GM21367 (cell line): ENCODE data around the gene MME.
"Not testable (repeated sequence)": the region's sequence is repeated elsewhere in the genome, so short reads cannot be mapped to it uniquely, and the experiment has no call there.

Experiments
- ATAC-seq: cut with Tn5 transposase; IDR thresholded peaks from one replicate; pipeline ENCODE4 v1.9.1; 2021; ENCODE audit not compliant: unreplicated experiment

MME gene

GRCh38 chr3:155083313-155083905 lies 3.3 kb downstream of the MME start:
- no peak for ATAC-seq

- no peak for ATAC-seq
Measured at GRCh38 chr3:155084567-155084966, 4.4 kb downstream of the MME start.

DNA sequence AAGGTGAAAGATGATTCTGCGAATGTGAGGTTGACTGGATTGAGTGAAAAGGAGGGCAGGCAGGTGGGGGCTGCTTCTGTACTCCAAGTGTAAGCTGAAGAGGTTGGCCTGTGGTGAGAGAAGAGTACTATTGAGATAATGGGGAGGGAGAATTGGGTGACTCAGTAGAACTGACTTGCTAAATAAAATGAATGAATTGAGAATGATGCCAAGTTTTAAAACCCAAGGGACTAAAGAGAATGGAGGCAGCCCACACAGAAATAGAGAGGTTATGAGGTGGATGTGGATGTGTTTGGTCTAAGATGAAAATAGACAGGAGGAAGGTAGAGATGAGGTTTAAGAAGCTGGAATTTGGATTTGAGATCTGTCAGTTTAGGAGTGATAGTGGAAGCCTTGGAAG lies 5.9 kb downstream of the MME start:
- no peak for ATAC-seq

DNA sequence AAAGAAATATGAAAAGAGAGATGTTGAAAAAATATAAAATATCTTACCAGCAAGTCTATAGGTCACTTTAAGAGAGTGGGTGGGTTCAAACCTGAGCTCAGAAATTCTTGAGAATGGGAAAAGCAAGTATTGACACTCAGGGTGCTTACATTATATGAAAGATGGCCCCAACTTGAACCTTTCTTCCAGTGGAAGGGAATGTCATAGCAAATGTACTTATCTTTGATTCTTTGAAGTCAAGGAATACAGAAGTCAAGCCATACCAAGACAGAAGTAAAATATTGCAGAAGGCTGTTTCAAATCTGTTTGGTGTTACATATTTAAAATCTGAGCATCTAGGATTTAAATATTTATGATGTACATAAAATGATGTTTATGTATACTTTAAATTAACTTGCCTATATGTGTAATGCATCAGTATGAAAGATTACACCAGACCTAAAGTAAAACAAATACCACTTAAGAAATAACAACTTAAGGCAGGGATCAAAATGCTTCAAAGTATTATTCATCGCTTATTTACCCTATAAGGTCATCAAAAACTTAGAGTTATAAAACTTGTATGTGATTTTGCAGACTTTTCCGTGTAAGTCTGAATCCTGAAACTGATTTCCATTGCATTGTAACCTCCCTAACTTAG lies 8.7 kb downstream of the MME start:
- ATAC-seq: no peak

DNA sequence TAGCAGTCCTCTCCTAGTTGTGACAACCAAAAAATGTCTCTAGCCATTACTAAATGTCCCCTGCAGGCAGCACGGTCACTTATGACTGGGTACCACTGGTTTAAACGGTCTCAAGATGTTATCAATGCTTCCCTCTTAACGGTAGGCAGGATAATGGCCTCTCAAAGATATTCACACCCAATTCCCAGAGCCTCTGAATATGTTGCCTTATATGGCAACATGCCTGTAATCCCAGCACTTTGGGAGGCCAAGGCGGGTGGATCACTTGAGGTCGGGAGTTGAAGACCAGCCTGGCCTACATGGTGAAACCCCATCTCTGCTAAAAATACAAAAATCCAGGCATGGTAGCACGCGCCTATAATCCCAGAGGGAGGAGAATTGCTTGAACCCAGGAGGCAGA lies 9.4 kb downstream of the MME start:
- ATAC-seq: no peak

- no peak for ATAC-seq
Measured at GRCh38 chr3:155093261-155093660, 13.1 kb downstream of the MME start.

DNA sequence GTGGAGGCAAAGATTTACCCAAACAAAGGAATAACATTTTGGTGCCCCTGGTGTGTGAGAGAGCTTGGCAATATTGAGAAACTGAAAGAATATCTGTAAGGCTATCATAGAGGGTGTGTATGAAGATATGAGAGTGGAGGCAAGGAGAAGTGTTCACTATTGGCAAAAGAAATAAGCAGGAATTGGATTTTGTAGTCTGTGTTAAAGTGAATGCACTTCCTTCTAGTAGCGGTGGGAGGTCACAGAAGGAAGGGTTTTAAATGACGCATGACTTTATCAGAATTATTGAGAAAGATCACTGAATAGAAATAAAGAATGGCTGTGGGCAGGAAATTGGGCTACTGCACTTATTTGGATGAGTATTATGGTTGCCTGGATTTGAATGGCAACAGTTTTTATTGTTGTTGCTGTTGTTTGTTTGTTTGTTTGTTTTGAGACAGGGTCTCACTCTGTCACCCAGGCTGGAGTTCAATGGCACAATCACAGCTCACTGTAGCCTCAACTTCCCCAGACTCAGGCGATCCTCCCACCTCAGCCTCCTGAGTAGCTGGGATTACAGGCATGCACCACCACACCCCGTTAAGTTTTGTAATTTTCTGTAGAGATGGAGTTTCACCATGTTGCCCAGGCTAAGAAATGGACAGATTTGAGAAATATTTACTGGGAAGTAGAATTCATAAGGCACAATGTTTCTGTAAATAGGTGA lies 16.3 kb downstream of the MME start:
- no peak for ATAC-seq

GRCh38 chr3:155097009-155097349 lies 16.9 kb downstream of the MME start:
- ATAC-seq: no peak

DNA sequence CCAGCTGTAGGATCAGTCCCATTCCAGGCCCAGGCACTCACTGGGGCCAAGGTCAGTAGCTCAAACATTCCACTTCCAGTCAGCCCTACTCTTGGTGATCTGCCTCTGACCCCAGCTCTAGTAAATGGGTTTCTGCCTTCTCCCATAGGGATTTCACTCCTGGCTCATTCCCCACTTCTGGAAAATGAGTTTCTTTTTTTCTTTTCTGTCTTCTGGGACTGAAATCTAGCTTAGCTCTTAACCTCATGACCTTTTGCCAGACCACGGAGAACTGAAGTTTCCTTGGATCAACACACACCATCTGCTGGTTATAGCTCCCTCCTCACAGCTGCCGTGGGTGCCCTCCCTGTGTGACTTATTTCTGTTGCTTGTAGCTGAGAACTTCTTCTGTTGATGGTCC lies 21.3 kb downstream of the MME start:
- no peak for ATAC-seq

- ATAC-seq: no peak
Measured at GRCh38 chr3:155102329-155102728, 22.2 kb downstream of the MME start.

DNA sequence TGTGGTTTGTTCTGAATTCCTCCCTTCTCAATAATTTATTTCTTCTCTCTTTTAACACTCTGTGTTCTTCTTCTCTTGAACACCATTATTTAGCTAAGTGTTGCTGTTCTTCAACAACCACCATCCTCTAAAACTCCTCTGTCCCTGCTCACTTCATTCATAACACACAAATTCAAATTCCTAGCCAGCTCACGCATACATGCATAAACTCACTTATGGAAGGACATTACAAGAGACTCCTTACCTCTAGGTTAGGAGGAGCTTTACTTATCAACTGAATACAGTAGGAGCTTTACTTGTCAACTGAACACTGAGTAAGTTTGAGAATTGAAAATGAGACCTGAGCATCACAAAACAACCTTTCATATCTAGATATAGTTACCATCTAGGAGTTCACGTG lies 23.6 kb downstream of the MME start:
- no peak for ATAC-seq

- ATAC-seq: no peak
Measured at GRCh38 chr3:155106119-155106518, 26.0 kb downstream of the MME start.

- no peak for ATAC-seq
Measured at GRCh38 chr3:155110022-155110421, 29.9 kb downstream of the MME start.

GRCh38 chr3:155110996-155111901 lies 31.1 kb downstream of the MME start:
- no peak for ATAC-seq

DNA sequence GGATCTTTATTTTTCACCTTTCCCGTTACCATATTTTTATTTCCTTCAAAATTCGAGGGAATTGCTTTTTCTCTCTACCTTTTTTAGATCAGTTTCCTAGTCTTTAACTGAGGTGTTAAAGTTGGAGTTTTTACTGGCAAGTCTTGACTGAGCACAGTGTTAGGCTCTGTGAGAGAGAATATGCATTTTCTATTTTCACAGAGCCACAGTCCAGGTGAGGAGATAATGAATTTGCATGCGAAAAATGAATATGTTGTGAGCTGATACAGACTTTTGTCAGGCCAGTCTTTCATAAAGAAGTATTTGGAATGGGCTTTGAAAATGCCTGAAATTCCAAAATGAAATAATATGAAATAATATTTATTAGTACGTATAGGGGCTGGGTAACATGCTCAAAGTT lies 31.9 kb downstream of the MME start:
- no peak for ATAC-seq

DNA sequence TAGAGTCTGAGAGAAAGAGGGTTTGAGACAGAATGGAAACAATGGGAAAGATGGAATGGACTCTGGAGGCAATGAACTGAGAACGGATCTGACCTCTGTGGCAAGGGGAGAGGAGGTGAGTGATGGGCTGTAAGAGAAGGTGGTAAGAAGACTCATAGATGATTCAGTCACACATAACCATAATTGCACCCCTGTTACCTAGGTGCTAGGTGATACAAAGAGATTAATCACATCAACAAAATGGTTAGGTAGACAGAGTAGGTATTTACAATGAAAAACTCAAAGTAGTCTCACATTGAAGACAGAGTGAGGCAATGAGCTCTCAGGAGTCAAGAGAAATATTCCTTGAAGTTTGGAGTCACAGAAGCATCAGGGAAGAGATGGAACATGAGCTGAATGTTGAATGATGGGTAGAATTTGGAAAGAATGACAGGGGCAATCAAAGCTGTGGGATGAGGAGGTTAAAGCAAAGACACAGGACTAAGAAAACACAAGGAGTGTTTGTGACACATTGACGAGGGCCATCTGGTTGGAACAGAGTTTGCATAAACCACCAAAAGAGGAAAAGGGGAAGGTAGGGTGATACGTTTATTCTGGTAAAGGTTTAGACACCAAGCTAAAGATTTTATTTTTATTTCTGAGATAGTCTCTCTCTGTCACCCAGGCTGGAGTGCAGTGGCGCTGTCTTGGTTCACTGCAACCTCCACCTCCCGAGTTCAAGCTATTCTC lies 32.7 kb downstream of the MME start:
- no peak for ATAC-seq

DNA sequence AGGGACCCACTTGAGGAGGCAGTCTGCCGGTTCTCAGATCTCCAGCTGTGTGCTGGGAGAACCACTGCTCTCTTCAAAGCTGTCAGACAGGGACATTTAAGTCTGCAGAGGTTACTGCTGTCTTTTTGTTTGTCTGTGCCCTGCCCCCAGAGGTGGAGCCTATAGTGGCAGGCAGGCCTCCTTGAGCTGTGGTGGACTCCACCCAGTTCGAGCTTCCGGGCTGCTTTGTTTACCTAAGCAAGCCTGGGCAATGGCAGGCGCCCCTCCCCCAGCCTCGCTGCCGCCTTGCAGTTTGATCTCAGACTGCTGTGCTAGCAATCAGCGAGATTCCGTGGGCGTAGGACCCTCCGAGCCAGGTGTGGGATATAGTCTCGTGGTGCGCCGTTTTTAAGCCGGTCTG lies 44.6 kb downstream of the MME start:
- ATAC-seq: not testable (repeated sequence)

DNA sequence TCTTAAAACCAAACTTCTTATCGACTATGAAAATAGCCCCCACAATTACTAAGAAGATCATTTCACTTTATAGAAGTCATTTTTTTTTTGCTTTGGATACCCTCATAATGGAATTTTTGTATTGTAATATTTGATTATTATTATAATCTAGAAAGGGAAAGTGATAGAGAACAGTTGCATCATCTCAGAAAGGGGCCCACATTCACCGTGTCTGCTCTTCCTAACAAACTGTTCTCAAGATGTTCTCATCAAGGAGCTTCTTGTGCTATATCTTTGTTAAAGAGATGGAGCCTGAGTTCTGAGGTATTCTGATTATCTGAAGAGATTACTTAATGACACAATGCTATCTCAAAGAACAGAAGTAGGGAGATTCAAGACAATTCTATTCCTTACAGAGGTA lies 49.3 kb downstream of the MME start:
- ATAC-seq: no peak

DNA sequence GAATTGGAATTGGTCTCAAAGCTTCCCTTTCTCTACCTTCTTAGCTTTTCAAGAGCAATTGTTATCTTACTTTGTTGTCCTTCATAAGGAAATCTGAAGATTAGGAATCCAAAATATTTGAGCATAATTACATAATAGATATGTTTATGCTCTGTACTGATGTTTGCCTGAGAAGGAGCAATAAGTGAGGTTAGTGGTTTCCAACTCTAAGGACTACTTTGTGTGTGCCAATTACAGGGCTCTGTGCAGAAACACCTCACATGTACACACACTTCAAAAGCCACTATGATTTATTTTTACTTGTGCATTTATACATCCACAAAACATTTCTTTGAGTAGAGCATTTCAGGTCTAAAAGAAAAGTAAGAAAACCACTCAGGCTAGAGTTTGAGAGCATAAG lies 49.9 kb downstream of the MME start:
- ATAC-seq: no peak

GRCh38 chr3:155131104-155131503 lies 51.0 kb downstream of the MME start:
- ATAC-seq: peak; percentile 67

DNA sequence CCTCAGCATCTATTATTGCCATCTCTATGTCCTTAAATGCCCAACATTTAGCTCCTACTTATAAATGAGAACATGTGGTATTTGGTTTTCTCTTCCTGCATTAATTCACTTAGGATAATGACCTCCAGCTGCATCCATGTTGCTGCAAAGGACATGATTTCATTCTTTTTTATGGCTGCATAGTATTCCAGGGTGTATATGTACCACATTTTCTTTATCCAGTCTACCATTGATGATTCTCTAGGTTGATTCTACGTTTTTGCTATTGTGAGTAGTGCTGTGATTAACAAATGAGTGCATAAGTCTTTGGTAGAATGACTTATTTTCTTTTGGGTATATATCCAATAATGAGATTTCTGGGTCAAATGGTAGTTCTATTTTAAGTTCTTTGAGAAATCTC lies 54.2 kb downstream of the MME start:
- not testable (repeated sequence) for ATAC-seq
